HCEC 1CT (cell line): Measurements from ENCODE around the gene CPVL.

ENCODE experiments used
- DNase-seq: peaks from one replicate; pipeline ENCODE4 v3.0.0-alpha.2; 2017

The CPVL gene

GRCh38 chr7:29039821-29040578, 106.3 kb downstream of the CPVL start:
- DNase-seq = no peak

GRCh38 chr7:29038463-29038862, 107.9 kb downstream of the CPVL start:
- DNase-seq = no peak

- DNase-seq = peak; percentile 62
These were observed 111.1 kb downstream of the CPVL start for GRCh38 chr7:29035044-29035740.

GRCh38 chr7:29033584-29033983, 112.8 kb downstream of the CPVL start:
- DNase-seq = no peak

- DNase-seq = no peak
These were observed 114.2 kb downstream of the CPVL start for GRCh38 chr7:29032146-29032545.

- no peak for DNase-seq
These were observed 115.5 kb downstream of the CPVL start for GRCh38 chr7:29030781-29031275.

GRCh38 chr7:29022291-29022988, 123.9 kb downstream of the CPVL start:
- DNase-seq = no peak

GRCh38 chr7:29019896-29020295, 126.4 kb downstream of the CPVL start:
- no peak for DNase-seq

GRCh38 chr7:29019387-29019786, 127.0 kb downstream of the CPVL start:
- no peak for DNase-seq

GRCh38 chr7:29017713-29018112, 128.6 kb downstream of the CPVL start:
- no peak for DNase-seq

- no peak for DNase-seq
These were observed 131.6 kb downstream of the CPVL start for GRCh38 chr7:29014725-29015124.

GRCh38 chr7:29013931-29014330, 132.4 kb downstream of the CPVL start:
- DNase-seq = no peak

GRCh38 chr7:29013082-29013695, 133.1 kb downstream of the CPVL start:
- DNase-seq = no peak

GRCh38 chr7:29009947-29010346, 136.4 kb downstream of the CPVL start:
- no peak for DNase-seq

GRCh38 chr7:29008590-29008989, 137.7 kb downstream of the CPVL start:
- no peak for DNase-seq

GRCh38 chr7:29007127-29007526, 139.2 kb downstream of the CPVL start:
- DNase-seq = no peak

GRCh38 chr7:29005829-29006228, 140.5 kb downstream of the CPVL start:
- DNase-seq = peak; percentile 22

GRCh38 chr7:29005406-29005805, 140.9 kb downstream of the CPVL start:
- DNase-seq = no peak

- DNase-seq = no peak
These were observed 142.6 kb downstream of the CPVL start for GRCh38 chr7:29003703-29004102.

GRCh38 chr7:29000717-29001076, 145.6 kb downstream of the CPVL start:
- no peak for DNase-seq

GRCh38 chr7:28999895-29000716, 146.2 kb downstream of the CPVL start:
- DNase-seq = no peak

GRCh38 chr7:28999427-28999826, 146.9 kb downstream of the CPVL start:
- no peak for DNase-seq
